Measurements from ENCODE around the gene TMEM72. TPM values are rescaled to one million over a fixed set of nuclear protein-coding genes. Genes with fewer than 3 reads are reported as not detected.

The TMEM72 gene
- polyA plus RNA-seq, 6 donors from 2014 or later, result not detected

- peak overlapping the region; percentile 57 to 89 (median 78) for H3K4me3 Mint-ChIP-seq
- peaks cover 12 to 27% (median 26%) of the 10 kb centered on the region in 3 donors for H3K4me1 Mint-ChIP-seq
- no peaks in the 10 kb centered on the region for H3K36me3 Mint-ChIP-seq
- H3K27me3 Mint-ChIP-seq, result peaks cover 0 to 13% (median 4%) of the 10 kb centered on the region in 3 donors
- ATAC-seq (ENCODE audit: low read depth in 2 of 2), result peak; percentile 87 to 89
- H3K9me3 Mint-ChIP-seq, result no peaks in the 10 kb centered on the region
- H3K27ac Mint-ChIP-seq, result peak overlapping the region in 3 of 6 donors; percentile 53 to 76 (median 56)
- DNase-seq, result peak; percentile 73
Measured at GRCh38 chr10:44974628-44975430, 63.7 kb downstream of the TMEM72 start.

GRCh38 chr10:44975431-44976331 lies 64.5 kb downstream of the TMEM72 start:
- Mint-ChIP-seq H3K4me3 (peak overlapping the region in 6 of 8 donors; percentile 22 to 73 (median 50)), H3K9me3 (no peaks in the 10 kb centered on the region), H3K4me1 (peaks cover 12 to 27% (median 26%) of the 10 kb centered on the region in 3 donors), H3K36me3 (no peaks in the 10 kb centered on the region), H3K27me3 (peaks cover 0 to 13% (median 4%) of the 10 kb centered on the region in 3 donors), H3K27ac (peak overlapping the region in 2 of 6 donors; percentile 80 to 81)
- DNase-seq (no peak), ATAC-seq (ENCODE audit: low read depth in 2 of 2) (no peak)

GRCh38 chr10:44976352-44977198 lies 65.4 kb downstream of the TMEM72 start:
- Mint-ChIP-seq H3K36me3 (no peaks in the 10 kb centered on the region), H3K27me3 (peaks cover 0 to 13% (median 4%) of the 10 kb centered on the region in 3 donors), H3K9me3 (no peaks in the 10 kb centered on the region), H3K4me1 (peaks cover 12 to 27% (median 26%) of the 10 kb centered on the region in 3 donors), H3K4me3 (peak overlapping the region in 4 of 8 donors; percentile 44 to 54 (median 46)), H3K27ac (peak overlapping the region in 2 of 6 donors; percentile 48 to 72)
- DNase-seq, result no peak
- no peak for ATAC-seq (ENCODE audit: low read depth in 2 of 2)

GRCh38 chr10:44977287-44978212 lies 66.4 kb downstream of the TMEM72 start:
- DNase-seq, result no peak
- no peak overlapping the region for H3K27ac Mint-ChIP-seq
- no peak for ATAC-seq (ENCODE audit: low read depth in 2 of 2)
- H3K4me1 Mint-ChIP-seq, result peaks cover 12 to 27% (median 21%) of the 10 kb centered on the region in 3 donors
- H3K36me3 Mint-ChIP-seq, result no peaks in the 10 kb centered on the region
- peak overlapping the region in 1 of 8 donors; percentile 44 for H3K4me3 Mint-ChIP-seq
- peaks cover 0 to 13% (median 4%) of the 10 kb centered on the region in 3 donors for H3K27me3 Mint-ChIP-seq
- no peaks in the 10 kb centered on the region for H3K9me3 Mint-ChIP-seq

- no peaks in the 10 kb centered on the region for H3K36me3 Mint-ChIP-seq
- DNase-seq (no peak), ATAC-seq (ENCODE audit: low read depth in 2 of 2) (no peak)
- no peaks in the 10 kb centered on the region for H3K9me3 Mint-ChIP-seq
- peak overlapping the region in 1 of 6 donors; percentile 65 for H3K27ac Mint-ChIP-seq
- peak overlapping the region in 2 of 8 donors; percentile 8 to 32 for H3K4me3 Mint-ChIP-seq
- peaks cover 0 to 13% (median 4%) of the 10 kb centered on the region in 3 donors for H3K27me3 Mint-ChIP-seq
- H3K4me1 Mint-ChIP-seq, result peaks cover 5 to 22% (median 19%) of the 10 kb centered on the region in 3 donors
Measured at GRCh38 chr10:44978213-44978569, 67.1 kb downstream of the TMEM72 start.

- DNase-seq, result no peak
- H3K36me3 Mint-ChIP-seq, result no peaks in the 10 kb centered on the region
- no peak for ATAC-seq (ENCODE audit: low read depth in 2 of 2)
Measured at GRCh38 chr10:44978570-44979280, 67.6 kb downstream of the TMEM72 start, which contains the start of gene DEPP1. TSS of gene DEPP1 (minus strand) at chr10:44978809. CDS start at chr10:44978030, 779 bp downstream.

GRCh38 chr10:44979281-44980191 lies 68.4 kb downstream of the TMEM72 start:
- Mint-ChIP-seq H3K4me3 (no peak overlapping the region), H3K9me3 (no peaks in the 10 kb centered on the region), H3K27ac (peak overlapping the region in 1 of 6 donors; percentile 1), H3K27me3 (peaks cover 0 to 13% (median 4%) of the 10 kb centered on the region in 3 donors), H3K4me1 (peaks cover 0 to 8% (median 6%) of the 10 kb centered on the region in 3 donors), H3K36me3 (no peaks in the 10 kb centered on the region)
- ATAC-seq (ENCODE audit: low read depth in 2 of 2), result no peak
- DNase-seq, result no peak

More at GRCh38 chr10:44978570-44979280, 67.6 kb downstream of the TMEM72 start, which contains the start of gene DEPP1:
- Mint-ChIP-seq H3K4me1 (peaks cover 0 to 16% (median 14%) of the 10 kb centered on the region in 3 donors), H3K27ac (peak within 1 kb of the TSS in 2 of 6 donors; percentile 1 to 65), H3K4me3 (peak within 1 kb of the TSS in 2 of 8 donors; percentile 8 to 32), H3K9me3 (no peaks in the 10 kb centered on the region), H3K27me3 (peaks cover 0 to 13% (median 4%) of the 10 kb centered on the region in 3 donors)

GRCh38 chr10:44980309-44981171 lies 69.4 kb downstream of the TMEM72 start:
- Mint-ChIP-seq H3K27me3 (peaks cover 0 to 13% (median 4%) of the 10 kb centered on the region in 3 donors), H3K4me1 (peaks cover 0 to 7% (median 6%) of the 10 kb centered on the region in 3 donors), H3K27ac (peak overlapping the region in 2 of 6 donors; percentile 12 to 73), H3K36me3 (no peaks in the 10 kb centered on the region), H3K4me3 (peak overlapping the region in 1 of 8 donors; percentile 57), H3K9me3 (no peaks in the 10 kb centered on the region)
- DNase-seq (no peak), ATAC-seq (ENCODE audit: low read depth in 2 of 2) (no peak)

GRCh38 chr10:44981172-44982113 lies 70.3 kb downstream of the TMEM72 start:
- Mint-ChIP-seq H3K4me1 (peaks cover 0 to 7% (median 6%) of the 10 kb centered on the region in 3 donors), H3K27ac (peak overlapping the region in 1 of 6 donors; percentile 16)
- no peak for DNase-seq

More at GRCh38 chr10:44981172-44982113, 70.3 kb downstream of the TMEM72 start:
- peaks cover 0 to 8% (median 4%) of the 10 kb centered on the region in 3 donors for H3K27me3 Mint-ChIP-seq
- no peak for ATAC-seq (ENCODE audit: low read depth in 2 of 2)
- H3K36me3 Mint-ChIP-seq, result no peaks in the 10 kb centered on the region
- no peaks in the 10 kb centered on the region for H3K9me3 Mint-ChIP-seq
- no peak overlapping the region for H3K4me3 Mint-ChIP-seq

All from naive B cell (primary cell).